Calu3 (cell line): ENCODE results near the gene ZNF672. TPM values are rescaled to one million over a fixed set of nuclear protein-coding genes. Genes with fewer than 3 reads are reported as not detected.

ENCODE experiments used
- BruUV-seq: library from RNA; stranded (reverse); fragments of 400-500 nt; replicated peaks from 2 replicates; lab custom pipeline; 2021; lab: Mats Ljungman, UMichigan
- CTCF ChIA-PET: fragments of 300-600 bp; sonication (Branson Sonifier 250); formaldehyde crosslinking; loops from one replicate; lab custom pipeline; 2022; ENCODE audit warnings: antibody characterized with exemption; lab: Charles Lee
- DNase-seq: peaks from one replicate; pipeline ENCODE4 v3.0.0; 2022
- H3K27ac Mint-ChIP-seq: one replicate; pipeline ENCODE4 v1.8.0; 2022; ENCODE audit warnings: mixed read lengths; ENCODE audit not compliant: unreplicated experiment
- H3K27me3 Mint-ChIP-seq: one replicate; pipeline ENCODE4 v1.8.0; 2022; ENCODE audit warnings: mixed read lengths; ENCODE audit not compliant: unreplicated experiment
- H3K36me3 Mint-ChIP-seq: one replicate; pipeline ENCODE4 v1.8.0; 2022; ENCODE audit warnings: mild to moderate bottlenecking, moderate library complexity, mixed read lengths; ENCODE audit not compliant: insufficient read depth, unreplicated experiment
- H3K4me1 Mint-ChIP-seq: one replicate; pipeline ENCODE4 v1.8.0; 2022; ENCODE audit warnings: mild to moderate bottlenecking, low read depth, mixed read lengths; ENCODE audit not compliant: unreplicated experiment
- H3K4me3 Mint-ChIP-seq: one replicate; pipeline ENCODE4 v1.8.0; 2022; ENCODE audit warnings: mild to moderate bottlenecking, low read depth, moderate library complexity, mixed read lengths; ENCODE audit not compliant: unreplicated experiment
- H3K9me3 Mint-ChIP-seq: one replicate; pipeline ENCODE4 v1.8.0; 2022; ENCODE audit warnings: low read depth, mixed read lengths; ENCODE audit not compliant: unreplicated experiment
- CTCF ChIP-seq: fragments of 200-600 bp; IDR thresholded peaks from one replicate; pipeline ENCODE4 v1.8.0; 2022; ENCODE audit warnings: antibody characterized with exemption; ENCODE audit not compliant: unreplicated experiment
- intact Hi-C: fragments of 100-400 bp; cut with micrococcal nuclease; formaldehyde crosslinking; loops from one replicate; pipeline ENCODE4 v1.10.0; 2022; ENCODE audit not compliant: unreplicated experiment
- total RNA-seq: library from RNA; stranded (reverse); gene quantifications from 2 replicates; pipeline ENCODE4 v1.2.3, GENCODE V29; 2022

Gene ZNF672
- total RNA-seq, 1 experiment from 2014 or later = 28.3 TPM

GRCh38 chr1:248855580-248855979 lies 17.6 kb downstream of the ZNF672 start:
- Mint-ChIP-seq H3K9me3 (no peaks in the 10 kb centered on the region), H3K4me3 (no peak overlapping the region), H3K36me3 (peaks cover 44% of the 10 kb centered on the region), H3K27me3 (no peaks in the 10 kb centered on the region), H3K27ac (no peak overlapping the region), H3K4me1 (peaks cover 12% of the 10 kb centered on the region)
- CTCF ChIA-PET = no interaction called here
- DNase-seq = no peak
- BruUV-seq = no TSS peak
- intact Hi-C loops = no loop called here
- no peak for TF ChIP-seq CTCF

- Mint-ChIP-seq H3K9me3 (no peaks in the 10 kb centered on the region), H3K36me3 (peaks cover 45% of the 10 kb centered on the region), H3K4me1 (peaks cover 12% of the 10 kb centered on the region), H3K4me3 (no peak overlapping the region), H3K27me3 (no peaks in the 10 kb centered on the region), H3K27ac (no peak overlapping the region)
- intact Hi-C loops = no loop called here
- no TSS peak for BruUV-seq
- CTCF ChIA-PET = no interaction called here
- TF ChIP-seq CTCF = no peak
- no peak for DNase-seq
Measured at GRCh38 chr1:248856176-248856575, 18.2 kb downstream of the ZNF672 start.

- no peak overlapping the region for H3K27ac Mint-ChIP-seq
- peaks cover 45% of the 10 kb centered on the region for H3K36me3 Mint-ChIP-seq
Measured at GRCh38 chr1:248857201-248857600, 19.2 kb downstream of the ZNF672 start.

GRCh38 chr1:248857749-248858095 lies 19.7 kb downstream of the ZNF672 start:
- Mint-ChIP-seq H3K36me3 (peaks cover 50% of the 10 kb centered on the region), H3K9me3 (no peaks in the 10 kb centered on the region), H3K4me3 (peak overlapping the region; percentile 90), H3K4me1 (peaks cover 17% of the 10 kb centered on the region), H3K27ac (peak overlapping the region; percentile 88), H3K27me3 (peaks cover 10% of the 10 kb centered on the region)
- DNase-seq = no peak
- intact Hi-C loops = loop anchor here (1.0 to 2.0 kb wide), 2 partner anchors 15 to 49 kb away; partner anchors contain the start of gene PGBD2
- no peak for TF ChIP-seq CTCF
- no TSS peak for BruUV-seq
- CTCF ChIA-PET = interaction anchor here (1.1 to 2.6 kb wide), 2 partner anchors 19 to 32 kb away, joined by 3 to 21 read pairs; partner anchors contain the start of genes SH3BP5L and ZNF672

More at GRCh38 chr1:248857201-248857600, 19.2 kb downstream of the ZNF672 start:
- Mint-ChIP-seq H3K4me1 (peaks cover 12% of the 10 kb centered on the region), H3K27me3 (peaks cover 5% of the 10 kb centered on the region), H3K4me3 (peak overlapping the region; percentile 90), H3K9me3 (no peaks in the 10 kb centered on the region)
- CTCF ChIA-PET = no interaction called here
- TF ChIP-seq CTCF = no peak
- BruUV-seq = TSS peak; percentile 46
- no peak for DNase-seq
- intact Hi-C loops = no loop called here
